Astrocyte of the spinal cord (primary cell): Measurements from ENCODE around the gene YPEL4.
A peak's percentile ranks its signal among the peaks of the same experiment; 100 is the strongest.

ENCODE experiments used
- DNase-seq: peaks from one replicate; pipeline ENCODE4 v3.0.0; 2011; ENCODE audit warnings: low read depth, low spot score
- H3K4me3 ChIP-seq: 2 replicates; pipeline ENCODE4 v1.5.1; 2011; ENCODE audit warnings: low read depth, mild to moderate bottlenecking, low read length, moderate library complexity
- CTCF ChIP-seq: IDR thresholded peaks from 2 replicates; pipeline ENCODE4 v1.5.1; 2012; ENCODE audit warnings: low read depth, mild to moderate bottlenecking, low read length, inconsistent platforms
- in situ Hi-C: cut with HindIII; loops from 2 replicates; pipeline ENCODE4 v1.10.0; 2017; ENCODE audit warnings: low sequenced_read_pairs

YPEL4 gene

GRCh38 chr11:57637626-57638004, 12.1 kb downstream of the YPEL4 start:
- in situ Hi-C loops = no loop called here
- DNase-seq = no peak
- peak overlapping the region; percentile 87 for H3K4me3 ChIP-seq
- no peak for TF ChIP-seq CTCF

GRCh38 chr11:57635246-57635645, 14.5 kb downstream of the YPEL4 start:
- H3K4me3 ChIP-seq = no peak overlapping the region
- TF ChIP-seq CTCF = no peak
- no peak for DNase-seq
- in situ Hi-C loops = no loop called here

GRCh38 chr11:57634311-57634710, 15.4 kb downstream of the YPEL4 start:
- DNase-seq = no peak
- no peak for TF ChIP-seq CTCF
- H3K4me3 ChIP-seq = no peak overlapping the region
- in situ Hi-C loops = no loop called here

GRCh38 chr11:57633394-57634070, 16.2 kb downstream of the YPEL4 start:
- TF ChIP-seq CTCF = no peak
- DNase-seq = no peak
- in situ Hi-C loops = no loop called here
- H3K4me3 ChIP-seq = no peak overlapping the region

GRCh38 chr11:57632116-57632515, 17.6 kb downstream of the YPEL4 start:
- in situ Hi-C loops = no loop called here
- no peak overlapping the region for H3K4me3 ChIP-seq
- DNase-seq = no peak
- TF ChIP-seq CTCF = no peak

GRCh38 chr11:57630171-57630570, 19.5 kb downstream of the YPEL4 start:
- no peak for TF ChIP-seq CTCF
- no peak for DNase-seq
- no peak overlapping the region for H3K4me3 ChIP-seq
- in situ Hi-C loops = no loop called here
